Measurements from ENCODE around the gene HDGFL1.

GRCh38 chr6:22583927-22584326, 14.6 kb downstream of the HDGFL1 start:
- TF ChIP-seq TAF1 (IDR thresholded peaks at IDR 0.05; ENCODE audit: low read depth, low read length): no peak
- no peak for TF ChIP-seq POLR2AphosphoS5 (IDR thresholded peaks at IDR 0.05; ENCODE audit: low read depth, low read length)
